Spleen (tissue), 11 donors: ENCODE results near the gene FUT8. TPM values are rescaled to one million over a fixed set of nuclear protein-coding genes. Genes with fewer than 3 reads are reported as not detected.
"Not testable (repeated sequence)": the region's sequence is repeated elsewhere in the genome, so short reads cannot be mapped to it uniquely, and the experiment has no call there.

Experiments used
- DNase-seq: peaks from one replicate; pipeline ENCODE4 v3.0.0-alpha.2; 2020
- H3K27ac ChIP-seq, 8 donors: fragments of 200-600 bp; sonication (generic) in 7 of 8; 1 replicate in 4 of 8; 2 replicates in 4 of 8; pipeline versions ENCODE4 v1.5.0 to v1.8.0; 2016 to 2021; ENCODE audit warnings: inconsistent platforms in 4 of 8, mild to moderate bottlenecking in 4 of 8, moderate library complexity in 1 of 8
- H3K27me3 ChIP-seq, 7 donors: fragments of 200-600 bp; sonication (generic) in 6 of 7; replicated peaks in 1 of 7; 1 replicate in 4 of 7; 2 replicates in 3 of 7; pipeline versions ENCODE4 v1.5.0 to v1.8.0; 2016 to 2021; ENCODE audit warnings: inconsistent platforms in 3 of 7, mild to moderate bottlenecking in 1 of 7
- H3K36me3 ChIP-seq, 6 donors: fragments of 200-600 bp; sonication (generic) in 5 of 6; 1 replicate in 4 of 6; 2 replicates in 2 of 6; pipeline versions ENCODE4 v1.5.0 to v1.8.0; 2016 to 2021; ENCODE audit warnings: inconsistent platforms in 2 of 6
- H3K4me1 ChIP-seq, 6 donors: fragments of 200-600 bp; sonication (generic) in 5 of 6; 1 replicate in 3 of 6; 2 replicates in 3 of 6; pipeline versions ENCODE4 v1.5.0 to v1.8.0; 2016 to 2021; ENCODE audit warnings: inconsistent platforms in 3 of 6
- H3K4me3 ChIP-seq, 8 donors: fragments of 200-600 bp; sonication (generic) in 7 of 8; 1 replicate in 4 of 8; 2 replicates in 4 of 8; pipeline versions ENCODE4 v1.5.0 to v1.8.0; 2016 to 2021; ENCODE audit warnings: inconsistent platforms in 4 of 8, mild to moderate bottlenecking in 4 of 8, moderate library complexity in 2 of 8
- H3K9me3 ChIP-seq, 8 donors: fragments of 200-600 bp; sonication (generic) in 7 of 8; 1 replicate in 4 of 8; 2 replicates in 4 of 8; pipeline versions ENCODE4 v1.5.0 to v1.8.0; 2016 to 2021; ENCODE audit warnings: inconsistent platforms in 4 of 8
- CTCF ChIP-seq, 11 experiments: fragments of 200-600 bp in 7 of 11; fragments of 450-650 bp in 4 of 11; sonication (generic) in 4 of 11; IDR thresholded peaks in 8 of 11; conservative IDR thresholded peaks in 3 of 11; 1 replicate in 7 of 11; 2 replicates in 4 of 11; pipeline versions ENCODE4 v1.4.0 to v1.8.0; 2016 to 2021; ENCODE audit warnings: antibody characterized with exemption in 11 of 11, inconsistent platforms in 4 of 11, mild to moderate bottlenecking in 1 of 11
- POLR2A ChIP-seq, 3 donors: fragments of 450-650 bp; IDR thresholded peaks; one replicate each; pipeline ENCODE4 v1.5.1; 2017; ENCODE audit warnings: antibody characterized with exemption in 3 of 3, mild to moderate bottlenecking in 1 of 3
- POLR2AphosphoS5 ChIP-seq, 3 donors: sonication (generic); formaldehyde crosslinking; IDR thresholded peaks; one replicate each; pipeline ENCODE4 v1.5.1; 2017; ENCODE audit warnings: antibody characterized with exemption in 3 of 3
- WGBS, 5 donors: extraction: QIAGEN DNeasy Blood & Tissue Kit in 3 of 5; methylation state at CpG; one replicate each; pipeline versions ENCODE4 v1.1.5 to v1.1.7; 2013 to 2018; 5-methylcytosine and 5-hydroxymethylcytosine counted together
- intact Hi-C: fragments of 100-400 bp; cut with DNase I; formaldehyde crosslinking; loops from one replicate; pipeline ENCODE4 v1.15.0; 2023; ENCODE audit warnings: low total_unique reads
- polyA plus RNA-seq, 3 donors: library from polyadenylated mRNA; stranded (reverse); fragments of 200-250 nt; gene quantifications; one replicate each; pipeline ENCODE4 v1.2.1, GENCODE V29; 2013
- total RNA-seq, 7 donors: library from RNA; depleted of rRNA in 3 of 7; stranded (reverse); fragments of >200 nt in 3 of 7; fragmentation: NEBNext Ultra II Directional in 4 of 7; extraction: Animal tissue kit (Norgen Biotek cat#: 25700) in 4 of 7; gene quantifications; one replicate each; pipeline versions ENCODE4 v1.1.0 to v1.2.1, GENCODE V29; 2016 to 2021
- donor health status: healthy with polysubstance abuse.
- donor health status: DM: no; HTN: no; CAD: no; lungs with moderate emphysema.
- donor health status: DM: no; HTN: no; CAD: no.
- donor health status: Bipolar disorder and iron deficiency.
- donor health status: healthy.
- donor health status: DM: no; HTN: no; CAD: no.
- donor health status: DM: yes; HTN: yes; CAD: no.

The FUT8 gene
- total and polyA plus RNA-seq, 10 donors: 9.4 to 75.1 (median 53.0) TPM

- Histone ChIP-seq H3K36me3 (peaks cover 0 to 8% (median 0%) of the 10 kb centered on the region in 6 donors), H3K4me3 (no peak overlapping the region), H3K27ac (no peak overlapping the region), H3K9me3 (no peaks in the 10 kb centered on the region), H3K27me3 (no peaks in the 10 kb centered on the region), H3K4me1 (no peaks in the 10 kb centered on the region)
- no peak for DNase-seq
- no peak for TF ChIP-seq POLR2A (IDR thresholded peaks at IDR 0.05)
- no peak for TF ChIP-seq CTCF (IDR thresholded peaks at IDR 0.05 in 8 of 11, conservative IDR thresholded peaks at IDR 0.05 in 3 of 11)
- no peak for TF ChIP-seq POLR2AphosphoS5 (IDR thresholded peaks at IDR 0.05)
- WGBS, 5 donors: 71 to 86% (median 84%) methylated on average over 5 of the region's 5 CpGs
- intact Hi-C loops: no loop called here
These were observed 264.0 kb downstream of the FUT8 start for GRCh38 chr14:65676361-65677014.

GRCh38 chr14:65685572-65685971 is 273.0 kb downstream of the FUT8 start:
- peaks cover 0 to 13% (median 0%) of the 10 kb centered on the region in 6 donors for H3K36me3 ChIP-seq
- WGBS, 5 donors: 96 to 100% (median 98%) methylated on average over 2 of the region's 2 CpGs
- H3K4me3 ChIP-seq: no peak overlapping the region
- DNase-seq: no peak
- intact Hi-C loops: no loop called here
- no peaks in the 10 kb centered on the region for H3K27me3 ChIP-seq
- no peaks in the 10 kb centered on the region for H3K4me1 ChIP-seq
- TF ChIP-seq POLR2A (IDR thresholded peaks at IDR 0.05): no peak
- TF ChIP-seq CTCF (IDR thresholded peaks at IDR 0.05 in 8 of 11, conservative IDR thresholded peaks at IDR 0.05 in 3 of 11): no peak
- TF ChIP-seq POLR2AphosphoS5 (IDR thresholded peaks at IDR 0.05): no peak
- peaks cover 0 to 14% (median 2%) of the 10 kb centered on the region in 8 donors for H3K9me3 ChIP-seq
- no peak overlapping the region for H3K27ac ChIP-seq

GRCh38 chr14:65686761-65687160 is 274.2 kb downstream of the FUT8 start:
- H3K27ac ChIP-seq: no peak overlapping the region
- peaks cover 0 to 14% (median 2%) of the 10 kb centered on the region in 8 donors for H3K9me3 ChIP-seq
- TF ChIP-seq POLR2A (IDR thresholded peaks at IDR 0.05): no peak
- no peak for TF ChIP-seq POLR2AphosphoS5 (IDR thresholded peaks at IDR 0.05)
- no peak for TF ChIP-seq CTCF (IDR thresholded peaks at IDR 0.05 in 8 of 11, conservative IDR thresholded peaks at IDR 0.05 in 3 of 11)
- H3K36me3 ChIP-seq: peaks cover 0 to 13% (median 0%) of the 10 kb centered on the region in 6 donors
- no peak overlapping the region for H3K4me3 ChIP-seq
- no peaks in the 10 kb centered on the region for H3K27me3 ChIP-seq
- DNase-seq: no peak
- intact Hi-C loops: no loop called here
- no peaks in the 10 kb centered on the region for H3K4me1 ChIP-seq

GRCh38 chr14:65689070-65689469 is 276.5 kb downstream of the FUT8 start:
- Histone ChIP-seq H3K4me1 (no peaks in the 10 kb centered on the region), H3K36me3 (peaks cover 0 to 13% (median 0%) of the 10 kb centered on the region in 6 donors), H3K9me3 (peaks cover 0 to 19% (median 5%) of the 10 kb centered on the region in 8 donors), H3K27me3 (no peaks in the 10 kb centered on the region), H3K4me3 (no peak overlapping the region), H3K27ac (no peak overlapping the region)
- TF ChIP-seq CTCF (IDR thresholded peaks at IDR 0.05 in 8 of 11, conservative IDR thresholded peaks at IDR 0.05 in 3 of 11) (no peak), POLR2AphosphoS5 (IDR thresholded peaks at IDR 0.05) (no peak), POLR2A (IDR thresholded peaks at IDR 0.05) (no peak)
- intact Hi-C loops: no loop called here
- DNase-seq: no peak

GRCh38 chr14:65692566-65692965 is 280.0 kb downstream of the FUT8 start:
- intact Hi-C loops, H3K4me3 ChIP-seq, DNase-seq, H3K27ac ChIP-seq, H3K27me3 ChIP-seq, H3K4me1 ChIP-seq: not testable (repeated sequence)
- peaks cover 0 to 23% (median 5%) of the 10 kb centered on the region in 8 donors for H3K9me3 ChIP-seq
- 90 to 99% (median 96%) methylated on average over 7 to 31 of the region's 31 CpGs for WGBS, 5 donors
- peaks cover 0 to 13% (median 0%) of the 10 kb centered on the region in 6 donors for H3K36me3 ChIP-seq
